GM13977 (cell line): ENCODE data around the gene LRP1B.

Experiments used
- DNase-seq: peaks from one replicate; pipeline ENCODE4 v3.0.0; 2012; ENCODE audit warnings: low spot score
- CTCF ChIP-seq: IDR thresholded peaks from 2 replicates; pipeline ENCODE4 v1.5.1; 2012; ENCODE audit warnings: mild to moderate bottlenecking, control low read depth; ENCODE audit not compliant: insufficient read depth; ENCODE audit errors: extremely low read depth, missing control alignments
- in situ Hi-C: fragments of 300-500 bp; cut with MboI; formaldehyde crosslinking; loops from one replicate; pipeline ENCODE4 v1.12.0; 2022; ENCODE audit warnings: low sequenced_read_pairs, low pct_unique_long_range_greater_than_20kb, mixed read lengths, inconsistent platforms; ENCODE audit not compliant: unreplicated experiment

LRP1B gene

GRCh38 chr2:140791802-140792201 lies 1339.0 kb downstream of the LRP1B start:
- no peak for DNase-seq
- no peak for TF ChIP-seq CTCF
- in situ Hi-C loops, result no loop called here

- TF ChIP-seq CTCF, result no peak
- no peak for DNase-seq
- in situ Hi-C loops, result no loop called here
Observed at GRCh38 chr2:140786585-140786984, 1344.2 kb downstream of the LRP1B start.

- no peak for DNase-seq
- no peak for TF ChIP-seq CTCF
- in situ Hi-C loops, result no loop called here
Observed at GRCh38 chr2:140775411-140775810, 1355.4 kb downstream of the LRP1B start.

- in situ Hi-C loops, result no loop called here
Observed at GRCh38 chr2:140770645-140771044, 1360.2 kb downstream of the LRP1B start.

GRCh38 chr2:140761807-140762206 lies 1369.0 kb downstream of the LRP1B start:
- TF ChIP-seq CTCF, result no peak
- in situ Hi-C loops, result no loop called here

More at GRCh38 chr2:140770645-140771044, 1360.2 kb downstream of the LRP1B start:
- no peak for TF ChIP-seq CTCF
- DNase-seq, result no peak

GRCh38 chr2:140759426-140760156 lies 1371.2 kb downstream of the LRP1B start:
- no peak for DNase-seq
- no peak for TF ChIP-seq CTCF
- in situ Hi-C loops, result no loop called here

More at GRCh38 chr2:140761807-140762206, 1369.0 kb downstream of the LRP1B start:
- DNase-seq, result no peak
